Right lobe of liver (tissue), 6 donors: ENCODE results near the gene MRPL54. TPM values are rescaled to one million over a fixed set of nuclear protein-coding genes. Genes with fewer than 3 reads are reported as not detected.
A peak's percentile ranks its signal among the peaks of the same experiment; 100 is the strongest.

ENCODE experiments used
- ATAC-seq, 4 donors: fragments of 200-7000 bp; cut with Tn5 transposase; one replicate each; pipeline ENCODE4 v1.9.1; 2020; ENCODE audit warnings: mild to moderate bottlenecking in 4 of 4, moderate library complexity in 4 of 4
- DNase-seq, 3 donors: peaks; one replicate each; pipeline ENCODE4 v3.0.0-alpha.2; 2020
- H3K27ac ChIP-seq, 3 donors: fragments of 200-600 bp; one replicate each; pipeline ENCODE4 v1.8.0; 2022
- H3K27me3 ChIP-seq, 2 donors: fragments of 200-600 bp; one replicate each; pipeline ENCODE4 v1.8.0; 2022
- H3K36me3 ChIP-seq, 4 donors: fragments of 200-600 bp; sonication (generic) in 1 of 4; one replicate each; pipeline versions ENCODE4 v1.5.1 to v1.8.0; 2017 to 2022; ENCODE audit warnings: control low read depth in 1 of 4
- H3K4me1 ChIP-seq, 4 donors: fragments of 200-600 bp; sonication (generic) in 1 of 4; one replicate each; pipeline versions ENCODE4 v1.5.1 to v1.8.0; 2017 to 2022; ENCODE audit warnings: control low read depth in 1 of 4
- H3K4me3 ChIP-seq, 3 donors: fragments of 200-600 bp; one replicate each; pipeline ENCODE4 v1.8.0; 2022
- H3K9me3 ChIP-seq, 4 donors: fragments of 200-600 bp; sonication (generic) in 1 of 4; one replicate each; pipeline versions ENCODE4 v1.5.1 to v1.8.0; 2017 to 2022; ENCODE audit warnings: control low read depth in 1 of 4
- CTCF ChIP-seq, 4 donors: fragments of 200-600 bp in 3 of 4; fragments of 450-650 bp in 1 of 4; IDR thresholded peaks; one replicate each; pipeline versions ENCODE4 v1.5.1 to v1.8.0; 2016 to 2022; ENCODE audit warnings: antibody characterized with exemption in 4 of 4, mild to moderate bottlenecking in 2 of 4
- POLR2A ChIP-seq: fragments of 450-650 bp; IDR thresholded peaks from one replicate; pipeline ENCODE4 v1.6.1; 2017; ENCODE audit warnings: antibody characterized with exemption, mild to moderate bottlenecking
- WGBS: methylation state at CpG from one replicate; pipeline ENCODE4 v1.1.6; 2018; ENCODE audit warnings: low coverage, low lambda C conversion rate; ENCODE audit not compliant: insufficient coverage; ENCODE audit errors: missing lambda C conversion rate; 5-methylcytosine and 5-hydroxymethylcytosine counted together
- intact Hi-C, 2 donors: fragments of 100-400 bp; cut with DNase I; formaldehyde crosslinking; loops; one replicate each; pipeline versions ENCODE4 v1.11.2 to v1.14.1; 2022
- total RNA-seq, 6 experiments: library from RNA; depleted of rRNA in 2 of 6; stranded (reverse); fragments of >200 nt in 2 of 6; fragmentation: NEBNext Ultra II Directional in 3 of 6; extraction: Animal tissue kit (Norgen Biotek cat#: 25700) in 3 of 6; gene quantifications; one replicate each; pipeline versions ENCODE4 v1.1.0 to v1.2.4, GENCODE V29; 2016 to 2023
- donor health status: DM: no; HTN: yes; CAD: no.
- donor health status: DM: no; HTN: no; CAD: no.
- donor health status: DM: no; HTN: no; CAD: no.
- donor health status: DM: no; HTN: yes; CAD: no.
- donor health status: DM: no; HTN: yes; CAD: no.

Gene MRPL54
- total RNA-seq, 6 experiments from 2014 or later = 52.5 to 81.2 (median 61.9) TPM

DNA sequence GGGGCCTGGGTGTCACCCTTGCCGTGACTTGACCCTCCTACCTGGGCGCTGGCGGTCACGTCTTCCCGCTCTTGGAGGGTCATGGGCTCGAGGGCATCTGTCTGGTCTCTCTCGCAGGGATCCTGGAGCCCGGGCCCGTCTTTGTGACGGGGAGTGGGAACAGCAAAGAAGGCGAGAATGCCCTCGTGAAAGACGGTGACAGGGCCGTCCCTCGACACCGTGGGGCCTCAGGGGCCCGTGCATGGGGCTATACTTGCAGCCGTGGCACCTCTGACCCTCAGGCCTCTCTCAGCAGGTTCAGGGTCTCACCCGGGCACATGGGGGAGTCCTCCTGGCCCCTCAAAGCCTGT is 44.6 kb downstream of the MRPL54 start:
- Histone ChIP-seq H3K4me1 (no peaks in the 10 kb centered on the region), H3K27ac (no peak overlapping the region), H3K9me3 (no peaks in the 10 kb centered on the region), H3K36me3 (no peaks in the 10 kb centered on the region), H3K27me3 (no peaks in the 10 kb centered on the region), H3K4me3 (no peak overlapping the region)
- intact Hi-C loops = no loop called here
- DNase-seq (no peak), ATAC-seq (no peak)
- TF ChIP-seq POLR2A (no peak), CTCF (IDR thresholded peaks at IDR 0.05) (no peak)
- 100% methylated on average over 1 of the region's 19 CpGs for WGBS

GRCh38 chr19:3807574-3808354 is 45.3 kb downstream of the MRPL54 start:
- Histone ChIP-seq H3K4me1 (no peaks in the 10 kb centered on the region), H3K36me3 (no peaks in the 10 kb centered on the region), H3K4me3 (no peak overlapping the region), H3K27me3 (no peaks in the 10 kb centered on the region), H3K9me3 (no peaks in the 10 kb centered on the region), H3K27ac (no peak overlapping the region)
- TF ChIP-seq POLR2A (no peak), CTCF (IDR thresholded peaks at IDR 0.05) (no peak)
- 90% methylated on average over 2 of the region's 35 CpGs for WGBS
- intact Hi-C loops = no loop called here
- no peak for DNase-seq
- no peak for ATAC-seq

DNA sequence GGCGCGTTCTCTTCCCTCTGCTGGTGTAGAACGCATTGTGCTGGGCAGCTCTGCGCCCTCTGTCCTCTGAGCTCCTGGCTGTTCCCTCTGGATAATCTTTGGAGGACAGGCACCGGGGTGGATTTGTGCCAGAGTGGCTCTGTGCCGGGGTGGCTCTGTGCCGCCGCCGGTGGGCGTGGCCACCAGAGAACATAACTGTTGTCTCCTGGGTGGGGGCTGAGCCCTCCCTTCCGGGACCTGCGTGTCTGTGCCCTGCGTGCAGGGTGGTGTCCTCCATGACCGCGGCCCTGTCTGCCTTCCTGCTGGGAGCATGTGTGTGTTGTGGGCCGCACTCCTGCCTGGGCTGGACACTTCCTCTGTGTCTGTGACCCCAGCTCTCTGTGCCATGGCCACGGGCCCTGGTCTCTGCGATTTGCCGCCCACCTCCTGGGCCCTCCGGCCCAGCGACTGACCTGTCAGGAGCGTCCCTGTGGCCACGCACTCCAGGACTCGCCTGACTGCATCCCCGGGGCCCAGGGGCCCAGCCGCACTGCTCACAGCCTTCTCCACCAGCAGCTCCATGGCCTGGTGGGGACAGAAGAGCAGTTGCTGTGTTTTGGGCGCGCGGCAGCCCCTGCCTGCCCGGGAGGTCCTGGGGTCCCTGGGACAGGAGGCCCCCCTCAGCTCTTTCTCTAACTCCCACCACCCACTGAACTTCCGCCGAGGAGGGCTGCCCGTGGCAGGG is 46.1 kb downstream of the MRPL54 start:
- peak; percentile 8 to 80 (median 36) for ATAC-seq
- Histone ChIP-seq H3K27me3 (no peaks in the 10 kb centered on the region), H3K36me3 (no peaks in the 10 kb centered on the region), H3K4me1 (no peaks in the 10 kb centered on the region), H3K9me3 (no peaks in the 10 kb centered on the region), H3K4me3 (no peak overlapping the region), H3K27ac (no peak overlapping the region)
- peak in 1 of 3 donors; percentile 70 for DNase-seq
- no peak for TF ChIP-seq POLR2A
- no peak for TF ChIP-seq CTCF (IDR thresholded peaks at IDR 0.05)
- intact Hi-C loops = no loop called here
- WGBS = 67% methylated on average over 3 of the region's 33 CpGs

GRCh38 chr19:3809881-3810707 is 47.6 kb downstream of the MRPL54 start:
- intact Hi-C loops = no loop called here
- no peak for DNase-seq
- Histone ChIP-seq H3K27me3 (no peaks in the 10 kb centered on the region), H3K9me3 (no peaks in the 10 kb centered on the region), H3K27ac (no peak overlapping the region), H3K4me1 (no peaks in the 10 kb centered on the region), H3K36me3 (no peaks in the 10 kb centered on the region), H3K4me3 (no peak overlapping the region)
- peak in 1 of 4 donors; percentile 14 for ATAC-seq
- WGBS = 79% methylated on average over 6 of the region's 26 CpGs
- no peak for TF ChIP-seq CTCF (IDR thresholded peaks at IDR 0.05)
- TF ChIP-seq POLR2A = no peak
